HG02588 (cell line): ENCODE results near the gene GCKR.
"Not testable (repeated sequence)": the region's sequence is repeated elsewhere in the genome, so short reads cannot be mapped to it uniquely, and the experiment has no call there.

ENCODE experiments used
- ATAC-seq: cut with Tn5 transposase; IDR thresholded peaks from one replicate; pipeline ENCODE4 v1.9.1; 2021; ENCODE audit warnings: mild to moderate bottlenecking, moderate library complexity; ENCODE audit not compliant: unreplicated experiment

The GCKR gene

GRCh38 chr2:27507293-27507692 is 10.7 kb downstream of the GCKR start:
- ATAC-seq: no peak

- ATAC-seq: no peak
Observed at GRCh38 chr2:27509326-27509725, 12.7 kb downstream of the GCKR start.

- ATAC-seq: no peak
Observed at GRCh38 chr2:27518113-27518781, 21.6 kb downstream of the GCKR start.

DNA sequence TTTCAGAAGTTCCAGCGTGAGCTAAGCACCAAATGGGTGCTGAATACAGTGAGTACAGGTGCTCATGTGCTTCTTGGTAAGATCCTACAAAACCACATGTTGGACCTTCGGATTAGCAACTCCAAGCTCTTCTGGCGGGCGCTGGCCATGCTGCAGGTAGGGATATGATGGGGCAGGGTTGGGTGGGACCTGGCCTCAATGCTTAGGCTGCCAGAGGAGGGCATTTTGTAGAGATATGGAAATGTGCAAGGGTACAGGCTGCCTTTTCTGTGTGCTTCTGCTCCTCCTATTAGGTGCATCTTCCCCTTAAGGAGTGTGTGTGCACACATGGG is 22.1 kb downstream of the GCKR start:
- ATAC-seq: no peak

DNA sequence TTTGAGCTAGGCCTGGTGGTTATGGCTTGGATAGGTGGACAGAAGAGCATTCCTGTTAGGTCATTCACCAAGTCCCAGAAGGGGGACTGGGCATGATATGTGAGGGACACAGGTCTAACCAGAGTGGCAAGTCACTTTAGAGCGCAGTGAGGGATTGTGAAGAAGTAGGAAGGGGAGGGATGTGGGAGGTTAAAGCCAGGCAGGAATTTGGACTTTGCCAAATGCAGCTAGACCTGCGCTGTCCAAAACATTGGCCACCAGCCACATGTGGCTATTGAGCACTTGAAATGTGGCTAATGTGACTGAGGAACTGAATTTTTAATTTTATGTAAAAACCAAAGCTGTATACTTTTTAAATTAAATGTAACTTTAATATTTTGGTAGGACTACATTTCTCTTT is 23.7 kb downstream of the GCKR start:
- no peak for ATAC-seq

GRCh38 chr2:27522400-27522945 is 25.8 kb downstream of the GCKR start:
- ATAC-seq: no peak

- ATAC-seq: no peak
Observed at GRCh38 chr2:27527182-27527581, 30.5 kb downstream of the GCKR start.

GRCh38 chr2:27531983-27532382 is 35.3 kb downstream of the GCKR start:
- no peak for ATAC-seq

DNA sequence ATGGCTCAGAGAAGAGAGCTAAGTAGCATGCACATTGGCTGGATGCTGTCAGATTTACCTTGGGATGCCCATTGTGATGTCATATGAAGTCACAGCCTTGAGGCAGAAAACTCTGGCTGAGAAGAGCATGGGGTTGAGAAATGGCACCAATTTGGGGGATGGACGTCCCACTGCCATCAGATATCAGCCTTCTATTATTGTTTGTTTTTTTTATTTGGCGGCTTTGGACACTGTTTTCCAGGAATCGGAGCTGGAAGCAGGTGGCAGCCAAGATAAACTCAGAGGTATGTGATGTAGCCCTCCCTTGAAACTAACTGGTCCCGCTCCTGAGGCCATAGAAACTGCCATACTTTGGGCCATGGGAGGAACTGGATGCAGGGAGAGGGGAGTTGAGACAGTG is 40.6 kb downstream of the GCKR start:
- ATAC-seq: no peak

GRCh38 chr2:27538839-27539450 is 42.3 kb downstream of the GCKR start:
- ATAC-seq: not testable (repeated sequence)

GRCh38 chr2:27539649-27540048 is 43.0 kb downstream of the GCKR start:
- not testable (repeated sequence) for ATAC-seq

- ATAC-seq: no peak
Observed at GRCh38 chr2:27544143-27544821, 47.6 kb downstream of the GCKR start.

GRCh38 chr2:27545348-27546141 is 48.9 kb downstream of the GCKR start:
- ATAC-seq: no peak

GRCh38 chr2:27549303-27549702 is 52.7 kb downstream of the GCKR start:
- ATAC-seq: no peak

DNA sequence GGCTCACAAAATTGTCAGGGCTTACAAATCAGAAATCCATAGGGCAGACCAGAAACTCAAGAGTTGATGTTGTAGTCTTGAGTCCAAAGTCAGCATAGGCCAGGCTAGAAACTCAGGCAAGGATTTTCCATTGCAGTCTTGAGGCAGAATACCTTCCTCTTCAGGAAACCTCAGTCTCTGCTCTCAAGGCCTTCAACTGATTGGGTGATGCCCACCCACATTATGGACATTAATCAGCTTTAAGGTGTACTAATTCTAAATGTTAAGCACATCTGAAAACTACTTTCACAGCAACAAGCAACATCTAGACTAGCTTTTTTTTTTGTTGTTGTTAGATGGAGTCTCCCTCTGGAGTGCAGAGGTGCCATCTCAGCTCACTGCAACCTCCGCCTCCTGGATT is 54.9 kb downstream of the GCKR start:
- no peak for ATAC-seq

GRCh38 chr2:27552941-27553340 is 56.3 kb downstream of the GCKR start:
- no peak for ATAC-seq

DNA sequence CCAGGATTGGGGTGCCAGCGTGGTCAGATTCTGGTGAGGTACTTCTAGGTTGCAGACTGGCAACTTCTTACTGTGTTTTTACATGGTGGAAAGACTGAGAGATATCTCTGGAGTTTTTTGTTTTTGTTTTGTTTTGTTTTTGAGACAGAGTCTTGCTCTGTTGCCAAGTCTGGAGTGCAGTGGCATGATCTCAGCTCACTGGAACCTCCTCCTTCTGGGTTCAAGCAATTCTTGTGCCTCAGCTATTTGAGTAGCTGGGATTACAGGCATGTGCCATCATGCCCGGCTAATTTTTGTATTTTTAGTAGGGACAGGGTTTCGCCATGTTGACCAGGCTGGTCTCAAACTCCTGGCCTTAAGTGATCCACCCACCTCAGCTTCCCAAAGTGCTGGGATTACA is 57.8 kb downstream of the GCKR start:
- not testable (repeated sequence) for ATAC-seq

GRCh38 chr2:27559228-27559627 is 62.6 kb downstream of the GCKR start:
- ATAC-seq: no peak

DNA sequence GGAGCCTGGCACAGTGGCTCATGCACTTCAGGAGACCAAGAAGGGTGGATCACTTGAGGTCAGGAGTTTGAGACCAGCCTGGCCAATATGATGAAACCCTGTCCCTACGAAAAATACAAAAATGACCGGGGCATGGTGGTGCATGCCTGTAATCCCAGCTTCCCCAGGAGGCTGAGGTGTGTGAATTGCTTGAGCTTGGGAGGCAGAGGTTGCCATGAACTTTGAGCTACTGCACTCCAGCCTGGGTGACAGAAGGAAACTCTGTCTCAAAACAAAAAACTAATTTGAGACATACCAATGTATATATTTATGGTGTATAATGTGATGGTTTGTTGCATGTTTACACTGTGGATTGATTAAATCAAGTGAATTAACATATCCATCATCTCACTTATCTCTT is 64.4 kb downstream of the GCKR start:
- ATAC-seq: no peak

DNA sequence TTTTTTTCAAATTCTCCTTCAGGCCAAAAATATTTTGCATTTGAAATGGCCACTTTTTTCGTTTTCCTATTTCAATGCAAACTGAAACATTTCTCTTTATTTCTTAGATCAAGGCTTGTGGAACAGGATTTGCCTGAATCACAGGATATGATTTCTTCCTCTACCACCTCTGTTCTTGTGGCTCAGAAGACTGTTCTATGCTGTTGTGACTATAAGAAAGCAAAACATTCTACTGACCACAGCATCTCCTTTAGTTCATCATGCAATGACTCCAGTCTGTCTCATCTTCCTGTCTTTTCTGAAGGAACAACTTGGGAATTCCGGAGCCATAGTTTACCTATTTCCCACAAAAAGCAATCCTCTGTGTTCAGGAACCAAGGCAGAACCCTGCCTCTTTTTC is 70.0 kb downstream of the GCKR start:
- ATAC-seq: no peak

DNA sequence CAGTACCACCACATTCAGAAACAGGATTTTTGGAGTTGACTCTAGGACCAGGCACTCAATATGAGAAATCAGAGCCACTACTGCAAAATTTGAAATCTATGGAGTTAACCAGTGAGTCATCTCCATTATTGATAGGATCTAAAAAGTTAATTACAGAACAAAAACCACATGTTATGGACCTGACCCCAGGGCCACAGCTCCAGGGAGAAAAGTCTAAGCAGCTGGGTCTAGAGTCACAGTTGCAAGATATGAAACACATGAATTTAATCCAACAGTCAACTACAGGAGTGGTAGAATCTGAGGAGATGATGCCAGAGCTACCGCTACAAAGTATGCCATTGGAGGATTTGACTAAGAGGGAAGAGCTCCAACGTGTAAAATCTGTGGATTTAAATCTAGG is 72.8 kb downstream of the GCKR start:
- ATAC-seq: no peak
